Naive thymus-derived CD4-positive, alpha-beta T cell (primary cell): ENCODE measurements around the gene PIN1. TPM values are rescaled to one million over a fixed set of nuclear protein-coding genes. Genes with fewer than 3 reads are reported as not detected.

Experiments
- ATAC-seq: fragments of 150-1000 bp; cut with Tn5 transposase; 2 replicates; pipeline ENCODE4 v1.10.0; 2021; ENCODE audit warnings: mild to moderate bottlenecking, moderate library complexity
- CTCF ChIA-PET: fragments of 350-600 bp; sonication (Branson Sonifier 250); formaldehyde crosslinking; loops from one replicate; lab custom pipeline; 2021; ENCODE audit warnings: antibody characterized with exemption; lab: Charles Lee
- POLR2A ChIA-PET: fragments of 350-600 bp; sonication (Branson Sonifier 250); formaldehyde crosslinking; loops from one replicate; lab custom pipeline; 2021; ENCODE audit warnings: antibody characterized with exemption, inconsistent platforms; lab: Charles Lee
- DNase-seq, 9 donors: peaks; one replicate each; pipeline versions ENCODE4 v3.0.0 to v3.0.0-alpha.2; 2020 to 2022; ENCODE audit warnings: mixed read lengths in 1 of 9
- H3K27ac ChIP-seq: one replicate; pipeline ENCODE4 v1.7.0; 2013; ENCODE audit warnings: mild to moderate bottlenecking, low read depth, low read length, moderate library complexity
- H3K27me3 ChIP-seq, 2 donors: one replicate each; pipeline ENCODE4 v1.7.0; 2013; ENCODE audit warnings: low read length in 2 of 2, mild to moderate bottlenecking in 2 of 2, moderate library complexity in 2 of 2; ENCODE audit not compliant: control insufficient read depth in 2 of 2, insufficient read depth in 2 of 2
- H3K36me3 ChIP-seq, 3 experiments: 1 replicate in 2 of 3; 2 replicates in 1 of 3; pipeline ENCODE4 v1.7.0; 2013; ENCODE audit warnings: low read length in 3 of 3, mild to moderate bottlenecking in 3 of 3, moderate library complexity in 1 of 3; ENCODE audit not compliant: insufficient read depth in 3 of 3, control insufficient read depth in 2 of 3
- H3K4me1 ChIP-seq, 2 donors: one replicate each; pipeline ENCODE4 v1.7.0; 2013; ENCODE audit warnings: low read length in 2 of 2, mild to moderate bottlenecking in 2 of 2, moderate library complexity in 1 of 2; ENCODE audit not compliant: control insufficient read depth in 2 of 2, insufficient read depth in 2 of 2
- H3K4me3 ChIP-seq: 2 replicates; pipeline ENCODE4 v1.7.0; 2013; ENCODE audit warnings: mild to moderate bottlenecking, low read length
- H3K9me3 ChIP-seq, 3 experiments: 1 replicate in 2 of 3; 2 replicates in 1 of 3; pipeline ENCODE4 v1.7.0; 2013; ENCODE audit warnings: low read length in 3 of 3; ENCODE audit not compliant: control insufficient read depth in 2 of 3
- H3K27ac Mint-ChIP-seq, 9 donors: one replicate each; pipeline ENCODE4 v1.8.0; 2020 to 2022; ENCODE audit warnings: mixed read lengths in 9 of 9, mild to moderate bottlenecking in 8 of 9, moderate library complexity in 5 of 9, inconsistent platforms in 2 of 9
- H3K27me3 Mint-ChIP-seq, 5 donors: one replicate each; pipeline ENCODE4 v1.8.0; 2021 to 2022; ENCODE audit warnings: mixed read lengths in 5 of 5, mild to moderate bottlenecking in 1 of 5
- H3K36me3 Mint-ChIP-seq, 5 donors: one replicate each; pipeline ENCODE4 v1.8.0; 2020 to 2022; ENCODE audit warnings: mixed read lengths in 5 of 5, mild to moderate bottlenecking in 3 of 5, inconsistent platforms in 1 of 5
- H3K4me1 Mint-ChIP-seq, 7 donors: one replicate each; pipeline ENCODE4 v1.8.0; 2020 to 2022; ENCODE audit warnings: mixed read lengths in 7 of 7, mild to moderate bottlenecking in 3 of 7, inconsistent platforms in 1 of 7
- H3K4me3 Mint-ChIP-seq, 10 donors: one replicate each; pipeline ENCODE4 v1.8.0; 2020 to 2022; ENCODE audit warnings: mild to moderate bottlenecking in 10 of 10, mixed read lengths in 10 of 10, moderate library complexity in 6 of 10, inconsistent platforms in 2 of 10
- H3K9me3 Mint-ChIP-seq, 11 donors: one replicate each; pipeline ENCODE4 v1.8.0; 2020 to 2022; ENCODE audit warnings: mixed read lengths in 11 of 11, mild to moderate bottlenecking in 4 of 11, inconsistent platforms in 1 of 11, moderate library complexity in 1 of 11
- intact Hi-C, 2 donors: fragments of 100-400 bp; cut with micrococcal nuclease; formaldehyde crosslinking; loops; one replicate each; pipeline ENCODE4 v1.15.1; 2023
- polyA plus RNA-seq, 2 donors: library from polyadenylated mRNA; unstranded; fragments of 300-500 nt; fragmentation: Illumina TruSeq; gene quantifications; one replicate each; pipeline ENCODE4 v1.2.3, GENCODE V29; 2021
- total RNA-seq, 6 experiments: library from RNA in 5 of 6; stranded (reverse) in 5 of 6; gene quantifications; 1 replicate in 5 of 6; 2 replicates in 1 of 6; pipeline ENCODE4 v1.2.3 and lab custom pipeline; 2021 to 2026

The PIN1 gene
- total and polyA plus RNA-seq, 7 experiments from 2014 or later = 41.4 to 94.7 (median 69.6) TPM

- intact Hi-C loops = loop anchor here (1.0 to 5.0 kb wide), 3 partner anchors 8 to 48 kb away; no protein-coding TSS in a partner anchor
- peaks cover 39 to 63% of the 10 kb centered on the region in 2 donors for H3K4me1 ChIP-seq
- DNase-seq (peak in 6 of 9 donors; percentile 67 to 80 (median 72)), ATAC-seq (peak; percentile 88)
- Mint-ChIP-seq H3K27ac (peak overlapping the region; percentile 72 to 97 (median 86)), H3K4me1 (peaks cover 35 to 64% (median 57%) of the 10 kb centered on the region in 7 donors), H3K36me3 (peaks cover 0 to 6% (median 0%) of the 10 kb centered on the region in 5 donors), H3K27me3 (no peaks in the 10 kb centered on the region), H3K9me3 (no peaks in the 10 kb centered on the region), H3K4me3 (peak overlapping the region; percentile 43 to 86 (median 80))
- H3K9me3 ChIP-seq = no peaks in the 10 kb centered on the region
- H3K27ac ChIP-seq = peak overlapping the region; percentile 6
- H3K27me3 ChIP-seq = no peaks in the 10 kb centered on the region
- H3K4me3 ChIP-seq = peak overlapping the region; percentile 25
- CTCF ChIA-PET = interaction anchor here (0.7 to 2.0 kb wide), 2 partner anchors 9 to 13 kb away, joined by 4 to 7 read pairs; no protein-coding TSS in a partner anchor
- POLR2A ChIA-PET = interaction anchor here (0.7 to 4.6 kb wide), 5 partner anchors 8 to 39 kb away, joined by 3 to 27 read pairs (median 7); partner anchors contain the start of genes PIN1 and UBL5
- no peaks in the 10 kb centered on the region for H3K36me3 ChIP-seq
Measured at GRCh38 chr19:9865732-9866501, 30.8 kb downstream of the PIN1 start.

- peaks cover 0 to 12% (median 3%) of the 10 kb centered on the region in 5 donors for H3K36me3 Mint-ChIP-seq
- no peak overlapping the region for H3K27ac Mint-ChIP-seq
- no peaks in the 10 kb centered on the region for H3K9me3 Mint-ChIP-seq
- no peak overlapping the region for H3K27ac ChIP-seq
- H3K36me3 ChIP-seq = no peaks in the 10 kb centered on the region
- no peak for DNase-seq
- H3K27me3 ChIP-seq = no peaks in the 10 kb centered on the region
- ChIA-PET POLR2A (interaction anchor here (3.8 to 4.6 kb wide), 2 partner anchors 11 to 42 kb away, joined by 12 to 27 read pairs; partner anchors contain the start of gene UBL5), CTCF (no interaction called here)
- intact Hi-C loops = loop anchor here in 1 of 2 donors (5.0 kb wide), 1 partner anchor 43 kb away; no protein-coding TSS in a partner anchor
- H3K9me3 ChIP-seq = no peaks in the 10 kb centered on the region
- no peak for ATAC-seq
- H3K4me1 Mint-ChIP-seq = peaks cover 20 to 37% (median 30%) of the 10 kb centered on the region in 7 donors
- H3K4me3 ChIP-seq = no peak overlapping the region
- H3K4me1 ChIP-seq = peaks cover 21 to 31% of the 10 kb centered on the region in 2 donors
- no peak overlapping the region for H3K4me3 Mint-ChIP-seq
- H3K27me3 Mint-ChIP-seq = no peaks in the 10 kb centered on the region
Measured at GRCh38 chr19:9868983-9869617, 34.0 kb downstream of the PIN1 start.

GRCh38 chr19:9871626-9872338 is 36.7 kb downstream of the PIN1 start:
- H3K4me1 ChIP-seq = peaks cover 3 to 8% of the 10 kb centered on the region in 2 donors
- H3K9me3 Mint-ChIP-seq = no peaks in the 10 kb centered on the region
- H3K27ac ChIP-seq = no peak overlapping the region
- ATAC-seq (no peak), DNase-seq (no peak)
- intact Hi-C loops = no loop called here
- no peaks in the 10 kb centered on the region for H3K36me3 ChIP-seq
- H3K4me3 Mint-ChIP-seq = no peak overlapping the region
- H3K27me3 ChIP-seq = no peaks in the 10 kb centered on the region
- peak overlapping the region in 2 of 9 donors; percentile 51 to 55 for H3K27ac Mint-ChIP-seq
- peaks cover 0 to 12% (median 3%) of the 10 kb centered on the region in 5 donors for H3K36me3 Mint-ChIP-seq
- H3K27me3 Mint-ChIP-seq = no peaks in the 10 kb centered on the region
- ChIA-PET CTCF (interaction anchor here (1.1 kb wide), 1 partner anchor 22 kb away, joined by 3 read pairs; no protein-coding TSS in a partner anchor), POLR2A (interaction anchor here (1.4 kb wide), 1 partner anchor 36 kb away, joined by 5 read pairs; no protein-coding TSS in a partner anchor)
- no peaks in the 10 kb centered on the region for H3K9me3 ChIP-seq
- H3K4me1 Mint-ChIP-seq = peaks cover 0 to 13% (median 7%) of the 10 kb centered on the region in 7 donors
- no peak overlapping the region for H3K4me3 ChIP-seq

DNA sequence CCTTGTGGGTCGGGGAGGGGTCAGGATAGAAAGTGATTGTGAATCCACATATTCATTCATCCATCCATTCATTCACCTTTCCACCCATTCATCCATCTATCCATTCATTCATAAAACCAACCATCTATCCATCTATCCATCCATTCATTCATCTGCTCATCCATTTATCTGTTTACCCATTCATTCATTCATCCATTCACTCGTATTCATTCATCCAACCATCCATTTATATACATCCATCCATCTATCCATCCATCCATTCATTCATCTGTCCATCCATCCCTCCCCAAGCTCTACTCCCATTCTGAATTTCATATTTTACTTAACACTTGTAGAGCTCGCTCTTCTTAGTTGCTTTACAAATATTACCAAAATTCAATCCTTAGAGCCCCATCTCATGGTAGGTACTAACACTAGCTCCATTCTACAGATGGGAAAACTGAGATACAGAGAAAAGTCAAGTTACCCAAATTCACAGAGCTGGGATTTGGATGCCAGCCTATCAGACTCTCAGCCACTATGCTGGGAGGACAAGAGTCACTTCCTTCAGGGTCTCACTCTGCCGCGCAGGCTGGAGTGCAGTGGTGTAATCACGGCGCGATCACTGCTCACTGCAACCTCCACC is 37.6 kb downstream of the PIN1 start:
- Histone ChIP-seq H3K27ac (no peak overlapping the region), H3K27me3 (no peaks in the 10 kb centered on the region), H3K4me1 (no peaks in the 10 kb centered on the region), H3K36me3 (no peaks in the 10 kb centered on the region), H3K4me3 (no peak overlapping the region), H3K9me3 (no peaks in the 10 kb centered on the region)
- intact Hi-C loops = no loop called here
- Mint-ChIP-seq H3K4me1 (peaks cover 0 to 5% (median 2%) of the 10 kb centered on the region in 7 donors), H3K36me3 (peaks cover 0 to 12% (median 3%) of the 10 kb centered on the region in 5 donors), H3K27me3 (no peaks in the 10 kb centered on the region), H3K9me3 (no peaks in the 10 kb centered on the region), H3K27ac (peak overlapping the region in 3 of 9 donors; percentile 24 to 72 (median 34)), H3K4me3 (no peak overlapping the region)
- CTCF ChIA-PET = no interaction called here
- ATAC-seq (no peak), DNase-seq (no peak)
- POLR2A ChIA-PET = interaction anchor here (0.6 kb wide), 1 partner anchor 274 kb away, joined by 3 read pairs; no protein-coding TSS in a partner anchor

DNA sequence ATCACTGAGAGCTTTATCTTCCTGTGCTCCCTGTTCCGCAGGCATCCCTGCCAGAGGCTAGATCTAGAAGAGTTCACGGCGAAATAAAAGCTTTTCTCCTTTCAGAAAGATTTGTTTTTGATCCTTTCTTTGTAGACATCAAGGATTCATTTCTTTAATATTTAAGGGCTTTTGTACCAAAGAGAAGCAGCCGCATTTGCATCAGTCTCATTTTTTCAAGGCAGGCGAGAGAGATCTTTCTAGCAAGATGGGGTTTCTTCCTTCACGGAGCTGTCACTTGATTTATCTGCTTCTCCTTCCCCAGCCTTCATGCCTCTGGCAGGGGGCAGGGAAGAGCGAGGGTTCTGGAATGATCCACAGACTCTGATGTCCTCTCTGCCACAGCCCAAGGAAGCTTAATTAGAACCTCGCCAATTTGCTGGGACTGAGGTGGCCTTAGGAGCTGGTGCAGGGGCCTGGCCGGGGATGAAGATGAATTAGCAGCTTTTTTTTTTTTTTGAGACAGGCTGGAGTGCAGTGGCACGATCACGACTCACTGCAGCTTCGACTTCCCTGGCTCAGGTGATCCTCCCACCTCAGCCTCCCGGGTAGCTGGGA is 40.0 kb downstream of the PIN1 start:
- Mint-ChIP-seq H3K4me3 (no peak overlapping the region), H3K4me1 (peaks cover 0 to 9% (median 7%) of the 10 kb centered on the region in 7 donors), H3K9me3 (no peaks in the 10 kb centered on the region), H3K36me3 (peaks cover 0 to 13% (median 3%) of the 10 kb centered on the region in 5 donors), H3K27ac (no peak overlapping the region), H3K27me3 (no peaks in the 10 kb centered on the region)
- no peaks in the 10 kb centered on the region for H3K27me3 ChIP-seq
- H3K4me1 ChIP-seq = no peaks in the 10 kb centered on the region
- POLR2A ChIA-PET = interaction anchor here (0.6 to 1.1 kb wide), 3 partner anchors 25 to 48 kb away, joined by 3 read pairs; no protein-coding TSS in a partner anchor
- no peaks in the 10 kb centered on the region for H3K9me3 ChIP-seq
- intact Hi-C loops = no loop called here
- ATAC-seq = no peak
- no peak overlapping the region for H3K27ac ChIP-seq
- no peak for DNase-seq
- CTCF ChIA-PET = no interaction called here
- no peak overlapping the region for H3K4me3 ChIP-seq
- no peaks in the 10 kb centered on the region for H3K36me3 ChIP-seq
